HCT116 (cell line): ENCODE results near the gene LRCH1.

Experiments
- ATF3 ChIP-seq: IDR thresholded peaks from 2 replicates; pipeline ENCODE4 v1.6.1; 2012
- CEBPB ChIP-seq: IDR thresholded peaks from 2 replicates; pipeline ENCODE4 v1.6.1; 2012; ENCODE audit warnings: low read depth
- CTCF ChIP-seq, 3 experiments: fragments of 200-600 bp in 1 of 3; sonication (generic) in 1 of 3; IDR thresholded peaks in 2 of 3; conservative IDR thresholded peaks in 1 of 3; 2 replicates each; pipeline ENCODE4 v1.5.1; 2012 to 2017; ENCODE audit warnings: low read depth in 2 of 3, low read length in 2 of 3, antibody characterized with exemption in 1 of 3, borderline replicate concordance in 1 of 3, control low read depth in 1 of 3, mild to moderate bottlenecking in 1 of 3, mixed read lengths in 1 of 3, mixed run types in 1 of 3, moderate library complexity in 1 of 3; ENCODE audit not compliant: insufficient read depth in 1 of 3
- EGR1 ChIP-seq: IDR thresholded peaks from 2 replicates; pipeline ENCODE4 v1.6.1; 2012; ENCODE audit warnings: low read depth
- EZH2 ChIP-seq: fragments of 200-600 bp; sonication (generic); IDR thresholded peaks from 2 replicates; pipeline ENCODE4 v1.6.1; 2017; ENCODE audit warnings: antibody characterized with exemption, mixed run types
- EZH2phosphoT487 ChIP-seq: fragments of 200-600 bp; IDR thresholded peaks from 2 replicates; pipeline ENCODE4 v1.6.1; 2018; ENCODE audit warnings: antibody characterized with exemption, borderline replicate concordance
- MAX ChIP-seq: IDR thresholded peaks from 2 replicates; pipeline ENCODE4 v1.6.1; 2012
- POLR2A ChIP-seq: IDR thresholded peaks from 2 replicates; pipeline ENCODE4 v1.7.0; 2011; ENCODE audit warnings: borderline replicate concordance; ENCODE audit not compliant: insufficient read depth, insufficient read length; ENCODE audit errors: extremely low read depth
- POLR2AphosphoS5 ChIP-seq: IDR thresholded peaks from 2 replicates; pipeline ENCODE4 v1.6.1; 2011; ENCODE audit warnings: mild to moderate bottlenecking, low read depth, low read length, moderate library complexity
- TCF7L2 ChIP-seq: IDR thresholded peaks from 2 replicates; pipeline ENCODE4 v1.7.0; 2011; ENCODE audit warnings: borderline replicate concordance, inconsistent platforms; ENCODE audit not compliant: insufficient read depth, insufficient read length; ENCODE audit errors: extremely low read depth
- YY1 ChIP-seq: IDR thresholded peaks from 2 replicates; pipeline ENCODE4 v1.6.1; 2011; ENCODE audit warnings: low read length, low read depth, moderate library complexity, mild to moderate bottlenecking; ENCODE audit not compliant: insufficient replicate concordance; ENCODE audit errors: extremely low read depth
- ZNF274 ChIP-seq: fragments of 200-500 bp; sonication (Bioruptor generic); IDR thresholded peaks from 2 replicates; pipeline ENCODE4 v1.6.1; 2014; ENCODE audit warnings: mild to moderate bottlenecking, low read depth, low read length, inconsistent platforms

GRCh38 chr13:46739447-46740098, 186.6 kb downstream of the LRCH1 start:
- TF ChIP-seq ZNF274 (no peak), CTCF (IDR thresholded peaks at IDR 0.05 in 2 of 3, conservative IDR thresholded peaks at IDR 0.05 in 1 of 3; ENCODE audit: borderline replicate concordance in 1 of 3, insufficient read depth in 1 of 3, low read depth in 2 of 3, low read length in 2 of 3) (no peak), POLR2AphosphoS5 (no peak), EZH2 (no peak), YY1 (no peak), CEBPB (no peak), EGR1 (no peak), ATF3 (no peak), POLR2A (no peak), EZH2phosphoT487 (no peak), TCF7L2 (no peak), MAX (no peak)
